Measurements from ENCODE around the gene ELK4. TPM values are rescaled to one million over a fixed set of nuclear protein-coding genes. Genes with fewer than 3 reads are reported as not detected.

Gene ELK4
- total RNA-seq, 1 donor from 2014 or later = 36.6 TPM

DNA sequence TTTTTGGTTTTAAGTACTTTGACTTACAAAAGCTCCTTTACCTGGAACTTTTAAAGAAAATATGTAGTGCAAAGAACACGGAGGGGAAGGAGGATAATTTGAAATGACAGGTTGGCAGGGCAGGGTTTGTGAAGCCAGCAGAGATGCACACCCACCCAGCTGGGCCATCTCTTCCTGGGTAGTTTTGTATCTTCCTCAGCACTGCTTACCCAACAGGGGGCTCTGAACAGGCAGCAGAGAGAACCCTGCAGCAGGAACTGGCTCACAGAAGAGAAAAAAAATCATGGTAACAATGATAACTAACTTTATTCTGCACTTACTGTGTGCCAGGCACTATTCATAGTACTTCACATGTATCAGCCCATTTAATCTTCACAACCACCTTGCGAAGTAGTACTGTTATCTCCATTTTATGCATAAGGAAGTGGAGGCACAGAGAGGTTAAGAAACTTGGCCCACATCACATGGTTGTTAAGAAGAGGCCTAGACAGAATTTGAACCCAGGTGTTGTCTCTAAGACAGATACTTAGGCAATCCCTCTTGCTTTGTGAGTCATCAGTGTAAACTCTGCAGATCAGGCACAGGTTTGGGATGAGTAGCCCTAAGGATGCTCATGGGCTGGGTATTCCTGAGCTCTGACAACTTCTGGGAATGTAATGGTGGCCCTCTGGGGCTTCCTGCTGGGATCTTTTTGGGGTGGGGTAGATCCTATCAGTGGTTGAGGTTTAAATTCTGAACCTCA lies 60.8 kb downstream of the ELK4 start:
- no peak overlapping the region for H3K27ac Mint-ChIP-seq
- no peak for DNase-seq (ENCODE audit: low spot score)
- Histone ChIP-seq H3K4me2 (no peak overlapping the region), H3K79me2 (ENCODE audit: low read depth) (no peaks in the 10 kb centered on the region), H4K20me1 (ENCODE audit: low read depth) (peaks cover 5% of the 10 kb centered on the region), H3K9ac (no peak overlapping the region), H2AFZ (replicated peaks) (no peak overlapping the region), H3K4me3 (no peak overlapping the region), H3F3A (ENCODE audit: low read depth) (peaks cover 13% of the 10 kb centered on the region), H3K4me1 (peaks cover 15% of the 10 kb centered on the region), H3K36me3 (no peaks in the 10 kb centered on the region), H3K9me3 (ENCODE audit: low read depth) (no peaks in the 10 kb centered on the region), H3K27me3 (peaks cover 85% of the 10 kb centered on the region), H3K27ac (no peak overlapping the region)
- H3K27me3 Mint-ChIP-seq (ENCODE audit: insufficient read depth, low read depth) = peaks cover 41% of the 10 kb centered on the region
- no peaks in the 10 kb centered on the region for H3K36me3 Mint-ChIP-seq
- H3K4me3 Mint-ChIP-seq = no peak overlapping the region
- H3K4me1 Mint-ChIP-seq = peaks cover 6% of the 10 kb centered on the region
- H3K9me3 Mint-ChIP-seq = no peaks in the 10 kb centered on the region
- TF ChIP-seq EZH2phosphoT487 (IDR thresholded peaks at IDR 0.05) (no peak), CTCF (IDR thresholded peaks at IDR 0.05) (no peak), EZH2 (IDR thresholded peaks at IDR 0.05) (no peak)

GRCh38 chr1:205570173-205570501 lies 61.7 kb downstream of the ELK4 start:
- Histone ChIP-seq H3K9me3 (ENCODE audit: low read depth) (no peaks in the 10 kb centered on the region), H3K79me2 (ENCODE audit: low read depth) (no peaks in the 10 kb centered on the region), H3K27ac (no peak overlapping the region), H3K4me2 (peak overlapping the region; percentile 88), H3K36me3 (no peaks in the 10 kb centered on the region), H3K4me1 (peaks cover 15% of the 10 kb centered on the region), H3F3A (ENCODE audit: low read depth) (peaks cover 20% of the 10 kb centered on the region), H4K20me1 (ENCODE audit: low read depth) (peaks cover 5% of the 10 kb centered on the region), H3K9ac (no peak overlapping the region), H3K4me3 (no peak overlapping the region), H3K27me3 (peaks cover 86% of the 10 kb centered on the region), H2AFZ (replicated peaks) (no peak overlapping the region)
- Mint-ChIP-seq H3K27ac (no peak overlapping the region), H3K27me3 (ENCODE audit: insufficient read depth, low read depth) (peaks cover 46% of the 10 kb centered on the region), H3K4me1 (peaks cover 6% of the 10 kb centered on the region), H3K36me3 (no peaks in the 10 kb centered on the region), H3K4me3 (peak overlapping the region; percentile 75), H3K9me3 (no peaks in the 10 kb centered on the region)
- TF ChIP-seq EZH2 (IDR thresholded peaks at IDR 0.05) = no peak
- no peak for TF ChIP-seq EZH2phosphoT487 (IDR thresholded peaks at IDR 0.05)
- no peak for TF ChIP-seq CTCF (IDR thresholded peaks at IDR 0.05)
- DNase-seq (ENCODE audit: low spot score) = no peak

DNA sequence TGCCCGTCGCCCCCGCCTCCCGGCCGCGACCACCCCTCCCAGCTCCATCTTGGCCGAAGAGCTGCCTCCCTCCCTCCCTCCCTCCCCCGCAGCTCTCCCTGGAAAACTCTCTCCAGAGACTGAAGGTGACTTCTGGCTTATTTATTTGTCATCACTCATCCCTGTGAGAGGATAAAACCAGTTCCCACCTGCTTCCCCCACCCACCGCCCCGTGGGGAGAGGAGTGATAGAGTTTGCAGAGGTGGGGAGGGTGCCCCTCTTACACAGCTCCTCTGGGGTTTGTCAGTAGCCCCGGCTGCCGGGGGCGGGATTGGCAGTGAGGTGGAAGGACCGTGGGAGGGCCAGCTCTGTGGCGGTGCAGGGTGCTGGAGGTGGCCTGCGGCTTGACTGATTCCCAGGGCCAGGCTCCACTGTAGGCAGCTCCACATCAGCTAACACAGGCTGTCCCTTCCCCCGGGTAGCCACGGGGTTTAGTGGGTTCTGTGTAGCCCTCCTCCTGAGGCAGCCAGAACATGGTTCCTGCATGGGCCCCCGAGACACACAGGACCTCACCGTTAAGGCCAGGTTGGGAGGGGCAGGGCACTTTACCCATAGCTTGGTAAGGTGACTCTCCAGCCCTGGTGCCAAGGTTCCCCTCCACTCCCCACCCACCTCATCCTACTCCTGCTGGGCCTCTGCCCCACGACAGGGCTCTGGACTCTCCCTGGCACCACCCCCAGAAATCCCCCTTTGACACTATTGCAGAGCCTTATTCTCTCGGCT lies 62.2 kb downstream of the ELK4 start:
- H3K9ac ChIP-seq = no peak overlapping the region
- peaks cover 20% of the 10 kb centered on the region for H3F3A ChIP-seq (ENCODE audit: low read depth)
- TF ChIP-seq EZH2phosphoT487 (IDR thresholded peaks at IDR 0.05) (no peak), EZH2 (IDR thresholded peaks at IDR 0.05) (peak; percentile 31)
- no peak overlapping the region for H2AFZ ChIP-seq (replicated peaks)
- H3K27ac Mint-ChIP-seq = no peak overlapping the region
- DNase-seq (ENCODE audit: low spot score) = no peak
- H3K4me3 ChIP-seq = peak overlapping the region; percentile 53
- H3K9me3 Mint-ChIP-seq = no peaks in the 10 kb centered on the region
- no peaks in the 10 kb centered on the region for H3K79me2 ChIP-seq (ENCODE audit: low read depth)
- peaks cover 5% of the 10 kb centered on the region for H4K20me1 ChIP-seq (ENCODE audit: low read depth)
- peaks cover 6% of the 10 kb centered on the region for H3K4me1 Mint-ChIP-seq
- peaks cover 48% of the 10 kb centered on the region for H3K27me3 Mint-ChIP-seq (ENCODE audit: insufficient read depth, low read depth)
- H3K4me1 ChIP-seq = peaks cover 15% of the 10 kb centered on the region
- no peaks in the 10 kb centered on the region for H3K36me3 Mint-ChIP-seq
- no peak overlapping the region for H3K27ac ChIP-seq
- H3K4me3 Mint-ChIP-seq = peak overlapping the region; percentile 75
- H3K27me3 ChIP-seq = peaks cover 85% of the 10 kb centered on the region
- peak overlapping the region; percentile 88 for H3K4me2 ChIP-seq
- no peaks in the 10 kb centered on the region for H3K9me3 ChIP-seq (ENCODE audit: low read depth)
- no peaks in the 10 kb centered on the region for H3K36me3 ChIP-seq
